Glutamatergic neuron (in vitro differentiated cells): ENCODE measurements around the gene UTP4. TPM values are rescaled to one million over a fixed set of nuclear protein-coding genes. Genes with fewer than 3 reads are reported as not detected.
A peak's percentile ranks its signal among the peaks of the same experiment; 100 is the strongest.

Experiments
- DNase-seq: peaks from one replicate; pipeline ENCODE4 v3.0.0; 2022
- H3K27ac Mint-ChIP-seq: one replicate; pipeline ENCODE4 v1.8.0; 2020; ENCODE audit warnings: mild to moderate bottlenecking, mixed read lengths, inconsistent platforms; ENCODE audit not compliant: unreplicated experiment
- H3K27me3 Mint-ChIP-seq: one replicate; pipeline ENCODE4 v1.8.0; 2020; ENCODE audit warnings: mild to moderate bottlenecking, moderate library complexity, mixed read lengths, inconsistent platforms; ENCODE audit not compliant: unreplicated experiment
- H3K36me3 Mint-ChIP-seq: one replicate; pipeline ENCODE4 v1.8.0; 2020; ENCODE audit warnings: mild to moderate bottlenecking, mixed read lengths, inconsistent platforms; ENCODE audit not compliant: unreplicated experiment
- H3K4me1 Mint-ChIP-seq: one replicate; pipeline ENCODE4 v1.8.0; 2020; ENCODE audit warnings: mild to moderate bottlenecking, low read depth, mixed read lengths, inconsistent platforms; ENCODE audit not compliant: unreplicated experiment
- H3K4me3 Mint-ChIP-seq: one replicate; pipeline ENCODE4 v1.8.0; 2020; ENCODE audit warnings: mild to moderate bottlenecking, mixed read lengths, inconsistent platforms; ENCODE audit not compliant: unreplicated experiment
- H3K9me3 Mint-ChIP-seq: one replicate; pipeline ENCODE4 v1.8.0; 2020; ENCODE audit warnings: mild to moderate bottlenecking, moderate library complexity, mixed read lengths, inconsistent platforms; ENCODE audit not compliant: unreplicated experiment
- CTCF ChIP-seq: fragments of 200-600 bp; sonication (generic); IDR thresholded peaks from one replicate; pipeline ENCODE4 v1.5.0; 2021; ENCODE audit not compliant: partially characterized antibody, unreplicated experiment
- total RNA-seq: library from RNA; stranded (reverse); fragmentation: NEBNext Ultra II Directional; extraction: Animal tissue kit (Norgen Biotek cat#: 25700); gene quantifications from one replicate; pipeline ENCODE4 v1.2.1, GENCODE V29; 2021; ENCODE audit not compliant: unreplicated experiment

The UTP4 gene
- total RNA-seq, 1 donor from 2014 or later = 70.7 TPM

- Mint-ChIP-seq H3K36me3 (no peaks in the 10 kb centered on the region), H3K27me3 (peaks cover 14% of the 10 kb centered on the region), H3K27ac (no peak overlapping the region), H3K4me3 (peak overlapping the region; percentile 84), H3K9me3 (peaks cover 3% of the 10 kb centered on the region), H3K4me1 (peaks cover 6% of the 10 kb centered on the region)
- TF ChIP-seq CTCF = no peak
- DNase-seq = peak; percentile 54
Measured at GRCh38 chr16:69107316-69107962, 25.0 kb upstream of the UTP4 start.

GRCh38 chr16:69108064-69108904 is 24.2 kb upstream of the UTP4 start:
- TF ChIP-seq CTCF = no peak
- H3K36me3 Mint-ChIP-seq = no peaks in the 10 kb centered on the region
- peaks cover 3% of the 10 kb centered on the region for H3K9me3 Mint-ChIP-seq
- peak overlapping the region; percentile 66 for H3K4me3 Mint-ChIP-seq
- no peak for DNase-seq
- no peak overlapping the region for H3K27ac Mint-ChIP-seq
- H3K4me1 Mint-ChIP-seq = peaks cover 6% of the 10 kb centered on the region
- H3K27me3 Mint-ChIP-seq = peaks cover 14% of the 10 kb centered on the region

GRCh38 chr16:69108905-69109252 is 23.6 kb upstream of the UTP4 start:
- H3K9me3 Mint-ChIP-seq = peaks cover 3% of the 10 kb centered on the region
- no peak for TF ChIP-seq CTCF
- H3K27me3 Mint-ChIP-seq = peaks cover 14% of the 10 kb centered on the region
- no peak overlapping the region for H3K27ac Mint-ChIP-seq
- DNase-seq = no peak
- no peak overlapping the region for H3K4me3 Mint-ChIP-seq
- peaks cover 6% of the 10 kb centered on the region for H3K4me1 Mint-ChIP-seq
- H3K36me3 Mint-ChIP-seq = no peaks in the 10 kb centered on the region

- peaks cover 14% of the 10 kb centered on the region for H3K27me3 Mint-ChIP-seq
- no peak for DNase-seq
- H3K4me1 Mint-ChIP-seq = peaks cover 6% of the 10 kb centered on the region
- H3K4me3 Mint-ChIP-seq = no peak overlapping the region
- no peak overlapping the region for H3K27ac Mint-ChIP-seq
- H3K9me3 Mint-ChIP-seq = peaks cover 3% of the 10 kb centered on the region
- no peak for TF ChIP-seq CTCF
- peaks cover 2% of the 10 kb centered on the region for H3K36me3 Mint-ChIP-seq
Measured at GRCh38 chr16:69109486-69110270, 22.8 kb upstream of the UTP4 start.
